ENCODE measurements around the gene RHOF.

The RHOF gene

DNA sequence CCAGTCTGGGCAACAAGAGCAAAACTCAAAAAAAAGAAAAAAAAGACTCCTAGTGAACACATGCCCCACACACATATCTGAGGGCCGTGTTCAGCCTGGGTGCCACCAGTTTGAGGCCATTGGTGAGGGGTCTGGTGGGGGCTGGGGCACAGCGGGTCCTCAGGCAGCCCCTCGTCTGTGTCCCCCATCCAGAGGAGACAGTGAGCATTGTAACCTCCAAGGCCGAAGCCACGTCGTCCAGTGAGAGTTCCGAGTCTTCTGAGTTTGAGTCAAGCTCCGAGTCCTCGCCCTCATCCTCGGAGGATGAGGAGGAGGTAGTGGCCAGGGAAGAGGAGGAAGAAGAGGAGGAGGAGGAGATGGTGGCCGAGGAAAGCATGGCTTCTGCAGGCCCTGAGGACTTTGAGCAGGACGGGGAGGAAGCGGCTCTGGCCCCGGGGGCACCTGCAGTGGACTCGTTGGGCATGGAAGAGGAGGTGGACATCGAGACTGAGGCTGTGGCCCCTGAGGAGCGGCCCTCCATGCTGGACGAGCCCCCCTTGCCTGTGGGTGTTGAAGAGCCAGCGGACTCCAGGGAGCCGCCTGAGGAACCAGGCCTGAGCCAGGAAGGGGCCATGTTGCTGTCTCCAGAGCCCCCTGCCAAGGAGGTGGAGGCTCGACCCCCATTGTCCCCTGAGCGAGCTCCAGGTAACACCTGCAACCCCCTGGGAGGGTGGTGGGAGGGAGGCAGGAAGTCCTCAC lies 25.9 kb upstream of the RHOF start:
- no peak for DNase-seq

- DNase-seq, result no peak
Measured at GRCh38 chr12:121817648-121818043, 24.2 kb upstream of the RHOF start.

DNA sequence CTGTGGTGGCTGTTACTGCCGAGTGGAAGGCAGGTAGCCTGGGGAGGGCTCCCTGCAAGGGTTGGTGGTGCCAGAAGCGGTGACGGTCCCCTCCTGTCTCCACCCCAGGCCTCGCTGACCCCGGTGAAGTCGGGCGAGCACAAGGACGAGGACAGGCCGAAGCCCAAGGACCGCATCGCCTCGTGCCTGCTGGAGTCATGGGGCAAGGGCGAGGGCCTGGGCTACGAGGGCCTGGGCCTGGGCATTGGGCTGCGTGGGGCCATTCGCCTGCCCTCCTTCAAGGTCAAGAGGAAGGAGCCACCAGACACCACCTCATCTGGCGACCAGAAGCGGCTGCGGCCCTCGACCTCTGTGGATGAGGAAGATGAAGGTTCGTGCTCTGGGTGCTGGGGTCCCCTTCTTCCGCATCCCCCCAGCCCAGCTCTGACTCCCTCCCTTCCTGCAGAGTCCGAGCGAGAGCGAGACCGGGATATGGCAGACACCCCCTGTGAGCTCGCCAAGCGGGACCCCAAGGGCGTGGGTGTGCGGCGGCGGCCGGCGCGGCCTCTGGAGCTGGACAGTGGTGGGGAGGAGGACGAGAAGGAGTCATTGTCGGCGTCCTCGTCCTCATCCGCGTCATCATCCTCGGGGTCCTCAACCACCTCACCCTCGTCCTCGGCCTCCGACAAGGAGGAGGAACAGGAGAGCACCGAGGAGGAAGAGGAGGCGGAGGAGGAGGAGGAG lies 23.6 kb upstream of the RHOF start:
- no peak for DNase-seq

- no peak for DNase-seq
Measured at GRCh38 chr12:121815263-121815662, 21.8 kb upstream of the RHOF start.

GRCh38 chr12:121814429-121815119 lies 21.1 kb upstream of the RHOF start:
- no peak for DNase-seq

- DNase-seq, result no peak
Measured at GRCh38 chr12:121813951-121814350, 20.5 kb upstream of the RHOF start.

DNA sequence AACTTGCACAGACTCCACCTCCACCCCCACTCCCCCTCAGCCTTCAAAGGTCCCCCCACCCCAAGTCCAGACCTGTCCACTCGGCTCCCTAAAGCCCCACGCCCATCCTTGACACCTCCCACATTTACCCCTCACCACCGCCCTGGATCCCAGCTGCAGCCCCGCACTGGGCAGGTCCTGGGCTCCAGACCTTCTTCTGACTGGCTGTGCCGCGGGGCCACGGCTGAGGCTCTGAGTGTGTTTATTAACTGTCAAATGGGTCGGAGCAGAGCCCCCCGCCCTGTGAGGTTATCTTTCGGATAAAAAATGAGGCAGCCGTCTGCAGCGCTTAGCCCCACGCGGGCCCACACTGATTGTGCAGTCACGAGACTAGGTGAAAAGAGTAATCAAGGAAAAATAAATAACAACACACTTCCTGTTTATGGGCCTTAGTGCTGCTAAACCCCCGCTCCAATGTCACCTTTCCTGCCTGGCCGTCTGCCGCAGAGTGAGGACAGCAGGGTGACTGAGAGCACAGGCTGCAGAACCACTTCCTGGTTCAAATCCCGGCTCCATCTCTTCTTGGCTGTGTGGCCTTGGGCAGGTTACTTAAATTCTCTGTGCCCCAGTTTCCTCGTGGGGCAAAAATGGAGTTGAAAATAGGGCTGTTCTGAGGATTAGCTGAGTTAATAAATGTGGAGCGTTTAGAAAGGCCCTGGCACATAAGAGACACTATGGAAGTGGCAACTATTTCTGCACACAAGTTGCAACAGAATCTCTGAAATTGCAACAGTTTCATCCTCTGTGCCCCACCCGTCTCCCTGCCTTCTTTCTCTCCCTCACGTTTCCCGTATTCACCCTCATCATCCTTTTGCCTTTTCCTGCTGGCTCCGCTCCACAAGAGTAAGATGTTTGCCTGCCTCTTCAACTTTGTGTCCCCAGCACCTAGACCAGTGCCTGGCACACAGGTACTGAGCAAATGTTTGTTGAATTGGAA lies 19.7 kb upstream of the RHOF start:
- no peak for DNase-seq

GRCh38 chr12:121812320-121812871 lies 18.9 kb upstream of the RHOF start:
- no peak for DNase-seq

- peak; percentile 75 for DNase-seq
Measured at GRCh38 chr12:121811434-121812319, 18.2 kb upstream of the RHOF start.

- DNase-seq, result no peak
Measured at GRCh38 chr12:121810833-121811433, 17.4 kb upstream of the RHOF start.

- no peak for DNase-seq
Measured at GRCh38 chr12:121810234-121810817, 16.8 kb upstream of the RHOF start.

- DNase-seq, result no peak
Measured at GRCh38 chr12:121809712-121810116, 16.2 kb upstream of the RHOF start.

DNA sequence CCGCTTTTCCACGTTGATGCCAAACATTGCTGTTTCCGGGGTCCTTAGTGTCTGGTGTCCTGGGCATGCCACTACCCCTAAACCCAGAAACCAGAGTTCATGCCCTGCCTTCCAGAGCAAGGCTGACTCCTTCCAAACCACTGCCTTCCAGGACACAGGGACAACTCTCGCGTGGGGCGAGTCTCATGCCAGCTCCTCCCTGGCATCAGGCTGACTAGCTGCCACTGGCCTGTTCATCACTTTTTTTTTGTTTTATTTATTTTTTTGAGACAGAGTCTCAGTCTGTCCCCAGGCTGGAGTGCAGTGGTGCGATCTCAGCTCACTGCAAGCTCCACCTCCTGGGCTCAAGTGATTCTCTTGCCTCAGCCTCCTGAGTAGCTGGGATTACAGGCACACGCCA lies 15.1 kb upstream of the RHOF start:
- DNase-seq, result no peak

DNA sequence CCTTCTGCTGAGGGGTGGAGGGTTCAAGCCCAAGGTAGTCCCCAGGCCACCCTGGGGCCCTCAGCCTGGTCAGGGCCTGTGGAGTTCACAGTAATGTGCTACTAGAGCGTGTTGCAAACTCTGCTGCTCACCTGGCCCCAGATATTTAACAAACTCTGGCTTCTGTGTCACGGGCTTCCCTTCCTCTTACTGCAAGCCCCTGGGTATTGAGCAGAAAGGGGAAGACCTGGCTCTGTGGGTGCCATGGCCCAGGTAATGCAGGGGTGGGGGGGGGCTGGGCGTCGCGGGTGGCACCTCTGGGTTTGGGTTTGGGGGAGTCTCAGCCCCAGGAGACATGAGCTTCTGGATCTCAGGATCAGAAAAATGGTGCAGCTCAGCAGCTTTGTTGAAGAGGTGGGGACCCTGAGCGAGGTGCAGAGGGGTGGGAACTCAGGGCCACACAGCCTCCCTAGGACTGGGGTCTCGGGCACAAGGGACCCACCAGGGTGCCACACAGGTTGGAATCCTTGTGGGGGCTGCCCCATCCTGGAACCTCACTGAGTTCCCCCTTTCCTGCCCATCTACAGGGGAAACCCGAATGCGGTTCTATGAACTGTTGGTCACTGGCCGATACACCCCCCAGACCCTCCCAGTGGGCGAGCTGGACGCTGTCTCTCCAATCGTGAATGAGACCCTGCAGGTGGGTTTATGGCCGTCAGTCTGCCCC lies 14.3 kb upstream of the RHOF start:
- DNase-seq, result no peak

DNA sequence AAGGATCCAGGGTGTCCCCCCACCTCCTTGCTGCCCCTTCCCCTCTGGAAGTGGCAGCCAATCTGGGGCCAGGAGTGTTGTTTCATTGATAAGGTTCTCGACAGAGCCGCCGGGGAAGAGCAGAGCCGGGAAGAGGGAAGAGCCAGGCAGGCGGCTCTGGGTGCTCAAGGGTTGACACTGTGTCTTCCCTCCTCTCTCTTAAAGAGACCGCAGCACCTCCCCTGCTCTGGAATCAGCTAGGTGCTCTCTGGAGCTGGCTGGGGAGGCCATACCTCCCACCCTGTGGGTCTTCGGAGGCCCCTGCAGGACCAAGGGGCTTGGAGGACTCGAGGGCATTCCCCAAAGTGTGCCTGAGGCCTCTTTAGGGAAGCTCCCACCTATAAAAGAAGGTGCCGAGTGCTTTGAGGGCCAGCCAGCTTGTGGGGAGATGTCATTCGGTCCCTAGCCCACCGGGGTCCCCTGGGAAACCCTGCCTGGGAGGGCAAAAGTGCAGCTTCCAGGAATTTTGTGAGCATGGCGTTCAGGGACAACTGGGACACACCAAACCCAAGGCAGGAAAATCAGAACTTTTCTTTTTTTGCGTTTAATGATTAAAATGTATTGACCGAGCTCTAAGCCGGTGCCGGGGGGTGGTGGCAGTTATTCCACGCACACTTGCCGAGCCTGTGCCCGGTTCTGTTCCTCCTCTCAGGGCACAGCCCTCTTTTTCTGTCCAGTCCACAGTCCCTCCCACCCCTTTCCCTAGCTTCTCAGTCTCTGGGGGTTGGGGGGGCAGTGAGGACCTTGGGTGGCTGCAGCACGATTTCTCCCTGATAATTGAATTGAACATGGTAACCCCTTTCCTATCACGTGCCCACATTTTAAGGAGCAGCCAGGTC lies 13.3 kb upstream of the RHOF start:
- no peak for DNase-seq

DNA sequence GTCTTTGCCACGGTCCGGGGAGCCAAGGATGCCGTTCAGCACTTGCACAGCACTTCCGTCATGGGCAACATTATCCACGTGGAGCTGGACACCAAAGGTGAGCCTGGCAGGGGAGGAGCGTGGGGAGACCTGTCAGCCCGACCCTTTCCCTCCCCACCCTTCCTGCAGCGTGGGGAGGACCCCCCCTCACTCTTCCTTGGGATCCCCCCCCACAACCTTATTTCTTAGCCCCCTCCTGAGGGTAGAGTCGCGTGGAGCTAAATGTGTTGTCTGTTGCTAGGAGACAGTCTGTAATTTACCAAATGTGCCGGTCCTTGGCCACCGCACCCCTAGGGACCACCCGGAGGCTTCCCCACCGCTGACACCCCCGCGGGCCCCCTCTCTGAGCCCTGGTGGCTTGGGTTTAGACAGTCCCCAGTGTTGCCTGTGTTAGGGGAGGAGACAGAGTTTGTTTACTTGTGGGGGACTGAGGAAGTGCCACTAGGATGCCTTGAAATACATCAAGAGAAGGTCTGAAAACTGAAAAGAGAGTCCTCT lies 12.6 kb upstream of the RHOF start:
- DNase-seq, result peak; percentile 66

GRCh38 chr12:121805171-121806008 lies 11.9 kb upstream of the RHOF start:
- peak; percentile 26 for DNase-seq
